Cardiac muscle cell (in vitro differentiated cells and primary cell): Measurements from ENCODE around the gene NUTM2D. TPM values are rescaled to one million over a fixed set of nuclear protein-coding genes. Genes with fewer than 3 reads are reported as not detected.
A peak's percentile ranks its signal among the peaks of the same experiment; 100 is the strongest.
"Not testable (repeated sequence)": the region's sequence is repeated elsewhere in the genome, so short reads cannot be mapped to it uniquely, and the experiment has no call there.

Source experiments
- DNase-seq, 2 donors: peaks; one replicate each; pipeline versions ENCODE4 v3.0.0 to v3.0.0-alpha.2; 2010 to 2017; ENCODE audit warnings: low read depth in 1 of 2, low spot score in 1 of 2
- H3K27ac ChIP-seq: fragments of 200-600 bp; sonication (generic); 2 replicates; pipeline ENCODE4 v1.5.1; 2016
- H3K27me3 ChIP-seq: fragments of 200-600 bp; sonication (generic); 2 replicates; pipeline ENCODE4 v1.6.0; 2016; ENCODE audit warnings: control low read depth
- H3K36me3 ChIP-seq: fragments of 200-600 bp; sonication (generic); 2 replicates; pipeline ENCODE4 v1.5.1; 2016; ENCODE audit warnings: control low read depth
- H3K4me1 ChIP-seq: fragments of 200-600 bp; sonication (generic); 2 replicates; pipeline ENCODE4 v1.8.1; 2017; ENCODE audit warnings: low read depth, mild to moderate bottlenecking, mixed run types
- H3K4me3 ChIP-seq: fragments of 200-600 bp; sonication (generic); 2 replicates; pipeline ENCODE4 v1.5.1; 2016; ENCODE audit warnings: mild to moderate bottlenecking
- H3K9me3 ChIP-seq: fragments of 200-600 bp; sonication (generic); 2 replicates; pipeline ENCODE4 v1.5.1; 2017; ENCODE audit warnings: low read depth, mild to moderate bottlenecking, control low read depth
- polyA plus RNA-seq: library from polyadenylated mRNA; unstranded; fragments of >200 nt; fragmentation: Nextera tagmentation; extraction: Ambion mirVana; gene quantifications from 2 replicates; pipeline ENCODE4 v1.2.1, GENCODE V29; 2016
- total RNA-seq: library from RNA; depleted of rRNA; stranded (reverse); fragments of >200 nt; gene quantifications from 2 replicates; pipeline ENCODE4 v1.2.3, GENCODE V29; 2016

Gene NUTM2D, protein sequence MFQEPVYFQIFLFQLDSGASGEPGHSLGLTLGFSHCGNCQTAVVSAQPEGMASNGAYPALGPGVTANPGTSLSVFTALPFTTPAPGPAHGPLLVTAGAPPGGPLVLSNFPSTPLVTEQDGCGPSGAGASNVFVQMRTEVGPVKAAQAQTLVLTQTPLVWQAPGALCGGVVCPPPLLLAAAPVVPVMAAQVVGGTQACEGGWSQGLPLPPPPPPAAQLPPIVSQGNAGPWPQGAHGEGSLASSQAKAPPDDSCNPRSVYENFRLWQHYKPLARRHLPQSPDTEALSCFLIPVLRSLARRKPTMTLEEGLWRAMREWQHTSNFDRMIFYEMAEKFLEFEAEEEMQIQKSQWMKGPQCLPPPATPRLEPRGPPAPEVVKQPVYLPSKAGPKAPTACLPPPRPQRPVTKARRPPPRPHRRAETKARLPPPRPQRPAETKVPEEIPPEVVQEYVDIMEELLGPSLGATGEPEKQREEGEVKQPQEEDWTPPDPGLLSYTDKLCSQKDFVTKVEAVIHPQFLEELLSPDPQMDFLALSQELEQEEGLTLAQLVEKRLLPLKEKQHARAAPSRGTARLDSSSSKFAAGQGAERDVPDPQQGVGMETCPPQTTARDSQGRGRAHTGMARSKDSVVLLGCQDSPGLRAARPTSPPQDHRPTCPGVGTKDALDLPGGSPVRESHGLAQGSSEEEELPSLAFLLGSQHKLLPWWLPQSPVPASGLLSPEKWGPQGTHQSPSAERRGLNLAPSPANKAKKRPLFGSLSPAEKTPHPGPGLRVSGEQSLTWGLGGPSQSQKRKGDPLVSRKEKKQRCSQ
- 8.7 and 10.5 TPM in 2 replicates for total RNA-seq
- 0.11 and 0.78 TPM in 2 replicates for polyA plus RNA-seq

GRCh38 chr10:87357444-87357843, at the start of gene NUTM2D:
Gene NUTM2D, plus strand, starts transcription at chr10:87357744. Its CDS starts 522 bp downstream, at chr10:87358266.
- H3K27me3 ChIP-seq, H3K9me3 ChIP-seq, DNase-seq, H3K4me1 ChIP-seq, H3K4me3 ChIP-seq, H3K36me3 ChIP-seq, H3K27ac ChIP-seq: not testable (repeated sequence)

DNA sequence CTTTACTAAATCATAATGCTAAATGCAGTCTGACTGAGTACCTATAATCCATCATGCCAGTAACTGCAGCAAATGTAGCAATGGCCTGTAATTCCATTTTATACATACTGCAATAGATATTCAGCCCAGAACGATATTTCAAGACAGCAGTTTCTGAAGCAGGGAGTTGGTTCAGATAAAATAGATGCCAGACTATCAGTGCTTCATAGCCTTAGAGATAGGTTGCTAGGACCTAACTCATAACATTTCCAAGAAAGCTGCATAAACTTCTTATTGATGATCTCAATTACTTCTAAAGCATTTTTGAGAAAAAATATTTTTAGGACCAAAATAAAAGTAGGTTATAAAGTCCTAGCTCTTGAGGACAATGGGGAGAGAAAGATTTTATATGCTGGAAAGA, 48.8 kb upstream of the NUTM2D start:
- not testable (repeated sequence) for H3K27me3 ChIP-seq, H3K9me3 ChIP-seq, H3K36me3 ChIP-seq, H3K4me1 ChIP-seq, H3K27ac ChIP-seq, H3K4me3 ChIP-seq, DNase-seq

- H3K36me3 ChIP-seq, H3K9me3 ChIP-seq, H3K27ac ChIP-seq, DNase-seq, H3K27me3 ChIP-seq, H3K4me3 ChIP-seq, H3K4me1 ChIP-seq: not testable (repeated sequence)
Measured at GRCh38 chr10:87309657-87310056, 47.9 kb upstream of the NUTM2D start.

GRCh38 chr10:87311521-87311920, 46.0 kb upstream of the NUTM2D start:
- DNase-seq, H3K4me1 ChIP-seq, H3K27ac ChIP-seq, H3K4me3 ChIP-seq, H3K9me3 ChIP-seq, H3K36me3 ChIP-seq, H3K27me3 ChIP-seq: not testable (repeated sequence)

DNA sequence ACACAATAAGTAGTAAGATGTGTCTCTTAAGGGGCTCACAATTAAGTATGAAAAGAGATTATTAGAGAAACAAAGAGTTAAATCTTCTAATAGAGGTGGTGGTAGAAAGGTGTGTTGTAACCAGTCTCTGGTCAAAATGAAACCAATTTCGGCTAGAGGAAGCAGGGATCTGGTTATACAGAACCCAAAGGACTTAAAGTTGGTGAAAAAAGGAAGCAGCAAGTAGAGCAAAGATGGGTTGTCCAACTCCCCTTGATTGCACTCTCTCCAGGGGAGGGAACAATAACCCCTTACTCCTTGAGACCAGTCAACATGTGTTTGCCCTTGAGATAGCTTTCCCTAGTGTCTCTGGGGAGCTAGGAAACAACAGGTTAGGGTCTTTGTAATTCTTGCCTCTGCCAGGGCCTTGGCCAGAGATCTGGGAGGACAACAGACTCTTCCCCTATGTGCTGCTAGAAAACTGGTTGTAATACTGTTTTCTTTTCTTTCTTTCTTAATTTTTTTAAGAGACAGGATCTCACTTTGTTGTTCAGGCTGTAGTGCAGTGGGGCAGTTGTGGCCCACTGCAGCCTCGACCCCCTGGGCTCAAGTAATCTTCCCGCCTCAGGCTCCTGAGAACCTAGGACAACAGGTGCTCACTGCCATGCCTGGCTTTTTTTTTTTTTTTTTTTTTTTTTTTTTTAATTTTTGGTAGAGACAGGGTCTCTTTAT, 43.7 kb upstream of the NUTM2D start:
- H3K27me3 ChIP-seq, H3K27ac ChIP-seq, H3K4me1 ChIP-seq, H3K36me3 ChIP-seq, DNase-seq, H3K4me3 ChIP-seq, H3K9me3 ChIP-seq: not testable (repeated sequence)

DNA sequence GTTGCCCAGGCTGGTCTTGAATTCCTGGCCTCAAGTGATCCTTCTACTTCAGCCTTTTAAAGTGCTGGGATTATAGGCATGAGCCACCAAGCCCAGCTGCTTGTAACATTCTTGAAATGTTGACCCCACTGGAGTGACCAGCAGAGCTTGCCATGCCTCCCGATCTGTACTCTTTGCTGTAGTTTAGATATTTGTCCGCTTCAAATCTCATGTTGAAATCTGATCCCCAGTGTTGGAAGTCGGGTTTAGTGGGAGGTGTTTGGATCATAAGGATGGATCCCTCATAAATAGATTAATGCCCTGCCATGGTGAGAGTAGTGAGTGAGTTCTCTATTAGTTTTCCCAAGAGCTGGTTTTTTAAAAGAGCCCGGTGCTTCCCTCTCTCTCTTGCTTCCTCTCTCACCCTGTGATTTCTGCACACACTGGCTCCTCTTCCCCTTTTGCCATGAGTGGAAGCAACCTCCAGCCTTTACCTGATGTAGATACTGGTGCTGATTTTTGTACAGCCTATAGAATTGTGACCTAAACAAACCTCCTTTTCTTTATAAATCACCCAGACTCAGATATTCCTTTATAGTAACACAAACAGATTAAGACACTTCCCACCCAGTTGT, 43.1 kb upstream of the NUTM2D start:
- H3K4me3 ChIP-seq, H3K4me1 ChIP-seq, H3K27ac ChIP-seq, H3K36me3 ChIP-seq, DNase-seq, H3K9me3 ChIP-seq, H3K27me3 ChIP-seq: not testable (repeated sequence)

- not testable (repeated sequence) for DNase-seq, H3K27ac ChIP-seq, H3K36me3 ChIP-seq, H3K27me3 ChIP-seq, H3K4me3 ChIP-seq, H3K4me1 ChIP-seq, H3K9me3 ChIP-seq
Measured at GRCh38 chr10:87321505-87321904, 36.0 kb upstream of the NUTM2D start.

DNA sequence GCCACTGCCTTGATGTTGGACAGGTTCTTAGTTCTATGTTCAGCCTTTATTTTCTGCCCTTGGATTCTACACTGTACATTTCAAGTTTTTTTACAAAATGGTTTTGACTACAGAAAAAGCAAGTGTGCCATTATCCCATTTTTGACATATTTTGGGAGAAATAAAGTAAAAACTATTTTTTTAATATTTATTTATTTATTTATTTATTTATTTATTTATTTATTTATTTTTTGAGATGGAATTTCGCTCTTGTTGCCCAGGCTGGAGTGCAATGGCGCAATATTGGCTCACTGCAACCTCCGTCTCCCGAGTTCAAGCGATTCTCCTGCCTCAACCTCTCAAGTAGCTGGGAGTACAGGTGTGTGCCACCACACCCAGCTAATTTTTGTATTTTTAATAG, 33.0 kb upstream of the NUTM2D start:
- H3K36me3 ChIP-seq, H3K4me3 ChIP-seq, H3K9me3 ChIP-seq, H3K27ac ChIP-seq, H3K4me1 ChIP-seq, DNase-seq, H3K27me3 ChIP-seq: not testable (repeated sequence)

- not testable (repeated sequence) for H3K27ac ChIP-seq
Measured at GRCh38 chr10:87327958-87328357, 29.6 kb upstream of the NUTM2D start.

DNA sequence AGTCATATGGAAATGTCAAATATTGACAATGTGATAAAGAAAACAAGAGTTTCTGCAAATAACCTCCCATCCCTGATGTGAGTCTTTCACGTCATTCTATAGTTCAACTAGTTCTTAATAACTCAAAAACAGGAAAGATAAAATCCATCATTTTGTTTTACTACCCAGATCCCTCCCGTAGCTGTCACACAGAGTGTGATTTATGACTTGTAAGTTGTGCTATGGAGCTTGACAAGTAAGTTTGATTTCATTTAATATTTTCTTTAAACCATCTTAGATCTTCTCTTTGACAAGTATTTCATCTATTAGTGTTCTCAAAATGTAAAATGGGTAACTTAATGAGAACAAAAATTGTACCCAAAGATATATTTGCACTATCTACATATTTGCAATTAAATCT, 28.4 kb upstream of the NUTM2D start:
- H3K4me1 ChIP-seq, H3K4me3 ChIP-seq, H3K9me3 ChIP-seq, H3K27ac ChIP-seq, DNase-seq, H3K36me3 ChIP-seq, H3K27me3 ChIP-seq: not testable (repeated sequence)

More at GRCh38 chr10:87327958-87328357, 29.6 kb upstream of the NUTM2D start:
- not testable (repeated sequence) for H3K27me3 ChIP-seq, H3K4me1 ChIP-seq, H3K4me3 ChIP-seq, H3K9me3 ChIP-seq, H3K36me3 ChIP-seq
- DNase-seq, result peak in 1 of 2 donors; percentile 16

GRCh38 chr10:87332687-87333086, 24.9 kb upstream of the NUTM2D start:
- not testable (repeated sequence) for H3K9me3 ChIP-seq, DNase-seq, H3K27me3 ChIP-seq, H3K27ac ChIP-seq, H3K36me3 ChIP-seq, H3K4me3 ChIP-seq, H3K4me1 ChIP-seq

DNA sequence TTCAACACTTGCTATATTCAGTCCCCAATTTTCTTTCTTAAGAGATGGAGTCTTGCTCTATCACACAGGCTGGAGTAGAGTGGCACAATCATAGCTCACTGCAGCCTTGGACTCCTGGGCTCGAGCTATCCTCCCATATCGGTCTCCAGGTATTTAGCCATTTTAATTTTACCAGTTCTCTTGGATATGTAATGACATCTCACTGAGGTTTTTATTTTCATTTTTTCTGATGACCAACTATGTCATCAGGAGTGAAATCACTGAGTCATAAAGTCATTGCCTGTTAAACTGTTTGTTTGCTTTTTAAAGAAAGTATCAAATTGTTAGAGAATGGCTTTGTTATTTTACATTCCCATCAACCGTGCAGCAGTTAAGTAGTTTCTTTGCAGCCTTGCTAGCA, 17.1 kb upstream of the NUTM2D start:
- not testable (repeated sequence) for H3K9me3 ChIP-seq, H3K27ac ChIP-seq, H3K27me3 ChIP-seq, H3K4me3 ChIP-seq, H3K36me3 ChIP-seq, H3K4me1 ChIP-seq
- DNase-seq, result peak in 1 of 2 donors; percentile 5

DNA sequence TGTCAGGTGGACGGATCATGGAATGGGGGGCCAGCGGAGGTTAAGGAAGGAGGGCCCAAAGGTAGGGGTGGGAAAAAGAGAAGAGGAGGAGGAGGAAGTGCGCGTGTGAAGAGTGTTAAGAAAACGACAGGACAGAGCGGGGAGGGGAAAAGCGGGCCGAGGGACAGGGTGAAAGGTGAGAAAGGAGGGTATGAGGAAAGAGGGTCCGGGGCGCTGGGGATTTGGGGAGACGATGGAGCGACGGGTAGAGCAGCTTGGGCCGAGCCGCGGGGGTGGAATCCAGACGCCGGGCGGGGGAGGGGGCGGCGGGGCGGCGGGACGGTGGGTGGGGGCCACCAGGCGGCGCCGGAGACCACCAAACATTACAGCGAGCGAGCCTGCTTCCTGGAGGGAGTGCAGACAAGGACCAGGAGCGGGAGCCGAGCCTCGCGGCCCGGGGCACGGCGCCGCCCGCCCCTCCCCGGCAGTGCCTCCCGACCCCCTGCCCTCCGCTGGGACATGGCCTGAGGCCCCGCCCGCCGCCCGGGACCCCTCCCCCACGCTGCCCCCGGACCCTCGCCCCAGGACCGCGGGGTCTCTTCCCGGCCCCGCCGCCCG, 15.9 kb upstream of the NUTM2D start:
- not testable (repeated sequence) for H3K36me3 ChIP-seq, H3K9me3 ChIP-seq, H3K4me1 ChIP-seq, H3K27me3 ChIP-seq
- DNase-seq, result peak in 1 of 2 donors; percentile 1
- peak overlapping the region; percentile 95 for H3K27ac ChIP-seq
- H3K4me3 ChIP-seq, result peak overlapping the region; percentile 68
